DND-41 (cell line): ENCODE results near the gene PTPRC.

Experiments used
- EZH2 ChIP-seq: IDR thresholded peaks from 3 replicates; pipeline ENCODE4 v1.6.1; 2012; ENCODE audit warnings: borderline replicate concordance, low read depth, mild to moderate bottlenecking, moderate library complexity, low read length, inconsistent platforms; ENCODE audit not compliant: severe bottlenecking
- TF ChIP-seq, protein P1 (sequence below): IDR thresholded peaks from 2 replicates; pipeline ENCODE4 v1.5.1; 2012; ENCODE audit warnings: borderline replicate concordance, low read length, moderate library complexity, mild to moderate bottlenecking; ENCODE audit not compliant: poor library complexity, severe bottlenecking; ENCODE audit errors: extremely low read depth

DNA sequence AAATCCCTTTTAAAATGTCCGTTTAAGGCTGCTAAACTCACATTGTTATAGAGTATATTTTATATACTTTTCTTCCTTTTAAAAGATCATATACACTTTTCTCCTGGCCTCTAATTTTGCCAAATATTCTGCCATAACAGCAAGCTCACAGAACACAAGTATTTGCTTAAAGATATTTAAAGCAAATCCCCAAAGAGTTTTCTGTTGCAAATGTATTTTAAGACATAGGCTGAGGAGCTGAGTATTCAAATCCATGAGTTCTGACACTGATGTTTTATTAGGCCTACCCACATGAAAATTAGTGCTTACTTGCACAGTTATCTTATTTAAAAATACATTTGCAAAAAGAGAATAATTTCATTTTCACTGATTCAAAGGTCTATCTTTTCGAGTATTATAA is 1.7 kb upstream of the PTPRC start:
- TF ChIP-seq, protein P1, sequence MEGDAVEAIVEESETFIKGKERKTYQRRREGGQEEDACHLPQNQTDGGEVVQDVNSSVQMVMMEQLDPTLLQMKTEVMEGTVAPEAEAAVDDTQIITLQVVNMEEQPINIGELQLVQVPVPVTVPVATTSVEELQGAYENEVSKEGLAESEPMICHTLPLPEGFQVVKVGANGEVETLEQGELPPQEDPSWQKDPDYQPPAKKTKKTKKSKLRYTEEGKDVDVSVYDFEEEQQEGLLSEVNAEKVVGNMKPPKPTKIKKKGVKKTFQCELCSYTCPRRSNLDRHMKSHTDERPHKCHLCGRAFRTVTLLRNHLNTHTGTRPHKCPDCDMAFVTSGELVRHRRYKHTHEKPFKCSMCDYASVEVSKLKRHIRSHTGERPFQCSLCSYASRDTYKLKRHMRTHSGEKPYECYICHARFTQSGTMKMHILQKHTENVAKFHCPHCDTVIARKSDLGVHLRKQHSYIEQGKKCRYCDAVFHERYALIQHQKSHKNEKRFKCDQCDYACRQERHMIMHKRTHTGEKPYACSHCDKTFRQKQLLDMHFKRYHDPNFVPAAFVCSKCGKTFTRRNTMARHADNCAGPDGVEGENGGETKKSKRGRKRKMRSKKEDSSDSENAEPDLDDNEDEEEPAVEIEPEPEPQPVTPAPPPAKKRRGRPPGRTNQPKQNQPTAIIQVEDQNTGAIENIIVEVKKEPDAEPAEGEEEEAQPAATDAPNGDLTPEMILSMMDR, result no peak
- no peak for TF ChIP-seq EZH2
